ENCODE measurements around the gene TMEM106C. TPM values are rescaled to one million over a fixed set of nuclear protein-coding genes. Genes with fewer than 3 reads are reported as not detected.

The TMEM106C gene
- total RNA-seq, 1 donor from 2014 or later: 30.0 TPM

GRCh38 chr12:48015129-48015528, 51.7 kb downstream of the TMEM106C start:
- H3K27me3 ChIP-seq (ENCODE audit: insufficient read depth, low read length): peaks cover 50% of the 10 kb centered on the region
- H3K9me3 Mint-ChIP-seq (ENCODE audit: unreplicated experiment): no peaks in the 10 kb centered on the region
- H3K4me3 ChIP-seq (ENCODE audit: insufficient read depth, low read depth, low read length): no peak overlapping the region
- no peaks in the 10 kb centered on the region for H3K4me1 Mint-ChIP-seq (ENCODE audit: low read depth, unreplicated experiment)
- no peak overlapping the region for H3K27ac Mint-ChIP-seq (ENCODE audit: unreplicated experiment)
- H2AFZ ChIP-seq (ENCODE audit: low read depth, low read length): no peak overlapping the region
- no peak overlapping the region for H3K27ac ChIP-seq (ENCODE audit: low read depth, low read length)
- H3K4me2 ChIP-seq (ENCODE audit: low read length): no peak overlapping the region
- no peak for DNase-seq (ENCODE audit: low read depth)
- TF ChIP-seq, protein P1, sequence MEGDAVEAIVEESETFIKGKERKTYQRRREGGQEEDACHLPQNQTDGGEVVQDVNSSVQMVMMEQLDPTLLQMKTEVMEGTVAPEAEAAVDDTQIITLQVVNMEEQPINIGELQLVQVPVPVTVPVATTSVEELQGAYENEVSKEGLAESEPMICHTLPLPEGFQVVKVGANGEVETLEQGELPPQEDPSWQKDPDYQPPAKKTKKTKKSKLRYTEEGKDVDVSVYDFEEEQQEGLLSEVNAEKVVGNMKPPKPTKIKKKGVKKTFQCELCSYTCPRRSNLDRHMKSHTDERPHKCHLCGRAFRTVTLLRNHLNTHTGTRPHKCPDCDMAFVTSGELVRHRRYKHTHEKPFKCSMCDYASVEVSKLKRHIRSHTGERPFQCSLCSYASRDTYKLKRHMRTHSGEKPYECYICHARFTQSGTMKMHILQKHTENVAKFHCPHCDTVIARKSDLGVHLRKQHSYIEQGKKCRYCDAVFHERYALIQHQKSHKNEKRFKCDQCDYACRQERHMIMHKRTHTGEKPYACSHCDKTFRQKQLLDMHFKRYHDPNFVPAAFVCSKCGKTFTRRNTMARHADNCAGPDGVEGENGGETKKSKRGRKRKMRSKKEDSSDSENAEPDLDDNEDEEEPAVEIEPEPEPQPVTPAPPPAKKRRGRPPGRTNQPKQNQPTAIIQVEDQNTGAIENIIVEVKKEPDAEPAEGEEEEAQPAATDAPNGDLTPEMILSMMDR (IDR thresholded peaks at IDR 0.05; ENCODE audit: insufficient read depth, low read depth, low read length): no peak
- TF ChIP-seq EZH2 (IDR thresholded peaks at IDR 0.05; ENCODE audit: insufficient read depth, low read length): no peak
- H3K36me3 ChIP-seq (ENCODE audit: insufficient read depth, low read length): no peaks in the 10 kb centered on the region
- H3K4me1 ChIP-seq (ENCODE audit: insufficient read depth, low read length): no peaks in the 10 kb centered on the region
- H3K79me2 ChIP-seq (ENCODE audit: insufficient read depth, low read length): no peaks in the 10 kb centered on the region
- no peaks in the 10 kb centered on the region for H4K20me1 ChIP-seq (ENCODE audit: insufficient read depth, low read length)
- no peak overlapping the region for H3K9ac ChIP-seq (ENCODE audit: low read length)
- H3K4me3 Mint-ChIP-seq (ENCODE audit: unreplicated experiment): no peak overlapping the region
- H3K9me3 ChIP-seq (ENCODE audit: insufficient read depth, low read depth, low read length): no peaks in the 10 kb centered on the region
- H3K27me3 Mint-ChIP-seq (ENCODE audit: low read depth, unreplicated experiment): peaks cover 49% of the 10 kb centered on the region
- H3K36me3 Mint-ChIP-seq (ENCODE audit: low read depth, unreplicated experiment): no peaks in the 10 kb centered on the region
- FAIRE-seq: no peak

- no peaks in the 10 kb centered on the region for H3K9me3 ChIP-seq (ENCODE audit: insufficient read depth, low read depth, low read length)
- DNase-seq (ENCODE audit: low read depth) (no peak), FAIRE-seq (no peak)
- no peak overlapping the region for H2AFZ ChIP-seq (ENCODE audit: low read depth, low read length)
- no peaks in the 10 kb centered on the region for H3K36me3 ChIP-seq (ENCODE audit: insufficient read depth, low read length)
- H3K27ac ChIP-seq (ENCODE audit: low read depth, low read length): no peak overlapping the region
- H3K4me1 Mint-ChIP-seq (ENCODE audit: low read depth, unreplicated experiment): no peaks in the 10 kb centered on the region
- no peak overlapping the region for H3K4me3 ChIP-seq (ENCODE audit: insufficient read depth, low read depth, low read length)
- H3K27me3 Mint-ChIP-seq (ENCODE audit: low read depth, unreplicated experiment): peaks cover 45% of the 10 kb centered on the region
- TF ChIP-seq, protein P1 (IDR thresholded peaks at IDR 0.05; ENCODE audit: insufficient read depth, low read depth, low read length): no peak
- no peak for TF ChIP-seq EZH2 (IDR thresholded peaks at IDR 0.05; ENCODE audit: insufficient read depth, low read length)
- peaks cover 47% of the 10 kb centered on the region for H3K27me3 ChIP-seq (ENCODE audit: insufficient read depth, low read length)
- H3K36me3 Mint-ChIP-seq (ENCODE audit: low read depth, unreplicated experiment): no peaks in the 10 kb centered on the region
- H3K9me3 Mint-ChIP-seq (ENCODE audit: unreplicated experiment): no peaks in the 10 kb centered on the region
- no peak overlapping the region for H3K4me3 Mint-ChIP-seq (ENCODE audit: unreplicated experiment)
- no peaks in the 10 kb centered on the region for H3K79me2 ChIP-seq (ENCODE audit: insufficient read depth, low read length)
- no peak overlapping the region for H3K4me2 ChIP-seq (ENCODE audit: low read length)
- no peak overlapping the region for H3K9ac ChIP-seq (ENCODE audit: low read length)
- H3K27ac Mint-ChIP-seq (ENCODE audit: unreplicated experiment): no peak overlapping the region
- H3K4me1 ChIP-seq (ENCODE audit: insufficient read depth, low read length): no peaks in the 10 kb centered on the region
- H4K20me1 ChIP-seq (ENCODE audit: insufficient read depth, low read length): no peaks in the 10 kb centered on the region
These were observed 52.6 kb downstream of the TMEM106C start for GRCh38 chr12:48015954-48016353.

DNA sequence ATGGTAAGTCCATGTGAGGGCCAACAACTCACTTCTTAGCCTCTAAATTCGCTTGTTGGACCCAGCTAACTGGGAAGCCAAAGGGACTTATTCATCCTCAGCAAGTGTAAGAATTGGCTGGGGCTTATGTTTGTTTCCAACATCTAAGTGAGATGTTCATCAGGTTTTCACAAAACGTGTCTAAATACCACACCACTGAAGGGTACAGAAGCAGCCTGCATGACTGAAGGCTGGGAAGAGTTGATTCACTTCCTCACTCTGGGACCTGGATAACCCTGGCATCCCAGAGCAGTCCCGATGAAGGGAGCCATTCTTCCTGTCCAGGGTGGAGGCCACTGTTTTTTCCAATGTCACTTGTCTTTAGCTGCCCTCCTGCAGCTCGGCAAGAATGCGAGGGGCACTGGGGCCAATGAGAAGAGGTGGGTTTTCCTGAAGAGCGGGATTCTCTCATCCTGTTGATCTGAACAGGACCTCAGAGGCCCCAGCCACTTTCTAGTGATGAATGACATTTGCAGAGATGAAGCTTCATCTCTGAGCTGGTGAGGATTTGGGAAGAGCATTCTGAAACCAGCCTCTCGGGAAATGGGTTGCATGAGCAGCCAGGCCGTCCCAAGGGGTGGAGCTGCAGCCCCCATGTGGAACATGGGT, 53.1 kb downstream of the TMEM106C start:
- Mint-ChIP-seq H3K36me3 (ENCODE audit: low read depth, unreplicated experiment) (no peaks in the 10 kb centered on the region), H3K4me1 (ENCODE audit: low read depth, unreplicated experiment) (no peaks in the 10 kb centered on the region), H3K27ac (ENCODE audit: unreplicated experiment) (no peak overlapping the region), H3K4me3 (ENCODE audit: unreplicated experiment) (no peak overlapping the region), H3K9me3 (ENCODE audit: unreplicated experiment) (no peaks in the 10 kb centered on the region), H3K27me3 (ENCODE audit: low read depth, unreplicated experiment) (peaks cover 40% of the 10 kb centered on the region)
- H3K27me3 ChIP-seq (ENCODE audit: insufficient read depth, low read length): peaks cover 44% of the 10 kb centered on the region
- no peak for TF ChIP-seq EZH2 (IDR thresholded peaks at IDR 0.05; ENCODE audit: insufficient read depth, low read length)
- TF ChIP-seq, protein P1 (IDR thresholded peaks at IDR 0.05; ENCODE audit: insufficient read depth, low read depth, low read length): no peak
- H4K20me1 ChIP-seq (ENCODE audit: insufficient read depth, low read length): no peaks in the 10 kb centered on the region
- no peak overlapping the region for H3K27ac ChIP-seq (ENCODE audit: low read depth, low read length)
- H3K9ac ChIP-seq (ENCODE audit: low read length): no peak overlapping the region
- no peak for DNase-seq (ENCODE audit: low read depth)
- H3K4me3 ChIP-seq (ENCODE audit: insufficient read depth, low read depth, low read length): no peak overlapping the region
- H2AFZ ChIP-seq (ENCODE audit: low read depth, low read length): no peak overlapping the region
- H3K4me2 ChIP-seq (ENCODE audit: low read length): no peak overlapping the region
- H3K9me3 ChIP-seq (ENCODE audit: insufficient read depth, low read depth, low read length): no peaks in the 10 kb centered on the region
- H3K4me1 ChIP-seq (ENCODE audit: insufficient read depth, low read length): no peaks in the 10 kb centered on the region
- no peaks in the 10 kb centered on the region for H3K36me3 ChIP-seq (ENCODE audit: insufficient read depth, low read length)
- FAIRE-seq: no peak
- H3K79me2 ChIP-seq (ENCODE audit: insufficient read depth, low read length): no peaks in the 10 kb centered on the region
